Subcutaneous abdominal adipose tissue (tissue), 5 donors: ENCODE data around the gene MYO19.
"Not testable (repeated sequence)": the region's sequence is repeated elsewhere in the genome, so short reads cannot be mapped to it uniquely, and the experiment has no call there.

Experiments
- H3K27ac ChIP-seq: one replicate; pipeline ENCODE4 v1.7.0; 2013; ENCODE audit warnings: low read depth, mild to moderate bottlenecking, inconsistent platforms, low read length, moderate library complexity
- H3K27me3 ChIP-seq, 5 donors: one replicate each; pipeline ENCODE4 v1.7.0; 2013; ENCODE audit warnings: low read length in 5 of 5, inconsistent platforms in 1 of 5; ENCODE audit not compliant: control insufficient read depth in 5 of 5, insufficient read depth in 4 of 5
- H3K36me3 ChIP-seq, 5 donors: one replicate each; pipeline ENCODE4 v1.7.0; 2013; ENCODE audit warnings: low read length in 5 of 5; ENCODE audit not compliant: control insufficient read depth in 5 of 5, insufficient read depth in 5 of 5
- H3K4me1 ChIP-seq, 5 donors: one replicate each; pipeline ENCODE4 v1.7.0; 2013; ENCODE audit warnings: low read length in 5 of 5, mild to moderate bottlenecking in 3 of 5, moderate library complexity in 1 of 5; ENCODE audit not compliant: control insufficient read depth in 5 of 5, insufficient read depth in 5 of 5
- H3K4me3 ChIP-seq, 5 donors: one replicate each; pipeline ENCODE4 v1.7.0; 2013; ENCODE audit warnings: low read length in 5 of 5, low read depth in 1 of 5
- H3K9ac ChIP-seq, 5 donors: one replicate each; pipeline ENCODE4 v1.7.0; 2013; ENCODE audit warnings: low read length in 5 of 5, mild to moderate bottlenecking in 4 of 5, moderate library complexity in 3 of 5
- H3K9me3 ChIP-seq, 5 donors: one replicate each; pipeline ENCODE4 v1.7.0; 2013; ENCODE audit warnings: low read length in 5 of 5; ENCODE audit not compliant: control insufficient read depth in 5 of 5
- donor health status: healthy.
- donor health status: healthy.
- donor health status: healthy.
- donor health status: healthy.
- donor health status: healthy.

MYO19 gene

GRCh38 chr17:36486204-36487194 is 48.2 kb downstream of the MYO19 start, which contains the start of gene ZNHIT3:
Gene ZNHIT3, plus strand, starts transcription at chr17:36486681. Its CDS starts 19 bp downstream, at chr17:36486700.
- peaks cover 1 to 37% (median 34%) of the 10 kb centered on the region in 5 donors for H3K4me1 ChIP-seq
- no peaks in the 10 kb centered on the region for H3K9me3 ChIP-seq
- H3K36me3 ChIP-seq = peaks cover 0 to 9% (median 0%) of the 10 kb centered on the region in 5 donors
- peak within 1 kb of the TSS; percentile 76 to 98 (median 95) for H3K9ac ChIP-seq
- H3K27me3 ChIP-seq = peaks cover 0 to 3% (median 0%) of the 10 kb centered on the region in 5 donors
- peak within 1 kb of the TSS; percentile 91 to 96 (median 95) for H3K4me3 ChIP-seq
- H3K27ac ChIP-seq = no peak within 1 kb of the TSS

GRCh38 chr17:36485805-36486203 is 48.9 kb downstream of the MYO19 start:
- H3K27ac ChIP-seq = no peak overlapping the region
- H3K9ac ChIP-seq = peak overlapping the region in 2 of 5 donors; percentile 95 to 98
- peaks cover 1 to 37% (median 34%) of the 10 kb centered on the region in 5 donors for H3K4me1 ChIP-seq
- H3K9me3 ChIP-seq = no peaks in the 10 kb centered on the region
- H3K27me3 ChIP-seq = peaks cover 0 to 3% (median 0%) of the 10 kb centered on the region in 5 donors
- H3K36me3 ChIP-seq = peaks cover 0 to 4% (median 0%) of the 10 kb centered on the region in 5 donors
- peak overlapping the region; percentile 86 to 96 (median 95) for H3K4me3 ChIP-seq

- H3K9me3 ChIP-seq = no peaks in the 10 kb centered on the region
- H3K27ac ChIP-seq = no peak overlapping the region
- H3K9ac ChIP-seq = no peak overlapping the region
- peaks cover 0 to 4% (median 0%) of the 10 kb centered on the region in 5 donors for H3K36me3 ChIP-seq
- peaks cover 1 to 37% (median 34%) of the 10 kb centered on the region in 5 donors for H3K4me1 ChIP-seq
- H3K27me3 ChIP-seq = peaks cover 0 to 3% (median 0%) of the 10 kb centered on the region in 5 donors
- H3K4me3 ChIP-seq = no peak overlapping the region
Observed at GRCh38 chr17:36485027-36485426, 49.6 kb downstream of the MYO19 start.

- H3K4me3 ChIP-seq, H3K27ac ChIP-seq, H3K9ac ChIP-seq, H3K36me3 ChIP-seq, H3K9me3 ChIP-seq, H3K27me3 ChIP-seq: not testable (repeated sequence)
- H3K4me1 ChIP-seq = peaks cover 1 to 37% (median 34%) of the 10 kb centered on the region in 5 donors
Observed at GRCh38 chr17:36484021-36484420, 50.6 kb downstream of the MYO19 start.

- Histone ChIP-seq H3K4me1 (peaks cover 1 to 36% (median 31%) of the 10 kb centered on the region in 5 donors), H3K27ac (no peak overlapping the region), H3K9ac (peak overlapping the region in 3 of 5 donors; percentile 58 to 68 (median 66))
Observed at GRCh38 chr17:36482611-36483504, 51.8 kb downstream of the MYO19 start.

GRCh38 chr17:36481829-36482228 is 52.8 kb downstream of the MYO19 start:
- Histone ChIP-seq H3K4me1 (peaks cover 1 to 26% (median 21%) of the 10 kb centered on the region in 5 donors), H3K27ac (no peak overlapping the region), H3K4me3 (no peak overlapping the region), H3K27me3 (peaks cover 0 to 3% (median 3%) of the 10 kb centered on the region in 5 donors), H3K9me3 (no peaks in the 10 kb centered on the region), H3K36me3 (no peaks in the 10 kb centered on the region), H3K9ac (no peak overlapping the region)

More at GRCh38 chr17:36482611-36483504, 51.8 kb downstream of the MYO19 start:
- Histone ChIP-seq H3K36me3 (no peaks in the 10 kb centered on the region), H3K9me3 (no peaks in the 10 kb centered on the region), H3K27me3 (peaks cover 0 to 3% (median 3%) of the 10 kb centered on the region in 5 donors), H3K4me3 (peak overlapping the region; percentile 59 to 68 (median 65))

GRCh38 chr17:36475346-36475970 is 59.2 kb downstream of the MYO19 start:
- H3K9me3 ChIP-seq = no peaks in the 10 kb centered on the region
- H3K4me1 ChIP-seq = no peaks in the 10 kb centered on the region
- no peak overlapping the region for H3K27ac ChIP-seq
- H3K9ac ChIP-seq = no peak overlapping the region
- H3K36me3 ChIP-seq = no peaks in the 10 kb centered on the region
- no peak overlapping the region for H3K4me3 ChIP-seq
- peaks cover 0 to 7% (median 3%) of the 10 kb centered on the region in 5 donors for H3K27me3 ChIP-seq

GRCh38 chr17:36474571-36474970 is 60.1 kb downstream of the MYO19 start:
- no peaks in the 10 kb centered on the region for H3K9me3 ChIP-seq
- no peak overlapping the region for H3K9ac ChIP-seq
- no peak overlapping the region for H3K27ac ChIP-seq
- peaks cover under 1 to 10% (median 3%) of the 10 kb centered on the region in 5 donors for H3K27me3 ChIP-seq
- no peaks in the 10 kb centered on the region for H3K4me1 ChIP-seq
- no peaks in the 10 kb centered on the region for H3K36me3 ChIP-seq
- H3K4me3 ChIP-seq = no peak overlapping the region

- no peaks in the 10 kb centered on the region for H3K36me3 ChIP-seq
- no peak overlapping the region for H3K27ac ChIP-seq
- no peak overlapping the region for H3K9ac ChIP-seq
- H3K4me3 ChIP-seq = no peak overlapping the region
- H3K27me3 ChIP-seq = peaks cover 10 to 28% (median 19%) of the 10 kb centered on the region in 5 donors
- H3K4me1 ChIP-seq = no peaks in the 10 kb centered on the region
- H3K9me3 ChIP-seq = no peaks in the 10 kb centered on the region
Observed at GRCh38 chr17:36470499-36470898, 64.2 kb downstream of the MYO19 start.
